Measurements from ENCODE around the gene KCNB1.

DNA sequence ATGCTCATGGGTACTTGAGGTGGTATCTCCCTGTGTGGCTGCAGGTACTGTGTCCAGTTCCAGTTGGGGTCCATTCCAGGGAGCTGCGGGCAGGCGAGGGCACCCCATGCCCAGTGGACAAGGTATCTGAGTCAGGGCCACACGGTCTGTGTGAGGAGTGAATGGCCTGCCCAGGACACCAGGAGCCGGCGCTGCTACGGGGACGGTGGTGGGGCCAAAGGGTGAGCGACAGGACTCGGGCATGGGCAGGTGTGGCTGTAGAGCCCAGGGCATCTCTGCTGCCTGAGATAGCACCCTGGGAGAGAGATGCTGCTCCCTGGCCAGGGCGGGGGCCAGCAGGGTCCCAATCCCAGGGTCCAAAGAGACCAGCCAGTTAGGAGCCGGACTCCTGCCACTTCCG lies 147.0 kb downstream of the KCNB1 start:
- TF ChIP-seq, protein P1, sequence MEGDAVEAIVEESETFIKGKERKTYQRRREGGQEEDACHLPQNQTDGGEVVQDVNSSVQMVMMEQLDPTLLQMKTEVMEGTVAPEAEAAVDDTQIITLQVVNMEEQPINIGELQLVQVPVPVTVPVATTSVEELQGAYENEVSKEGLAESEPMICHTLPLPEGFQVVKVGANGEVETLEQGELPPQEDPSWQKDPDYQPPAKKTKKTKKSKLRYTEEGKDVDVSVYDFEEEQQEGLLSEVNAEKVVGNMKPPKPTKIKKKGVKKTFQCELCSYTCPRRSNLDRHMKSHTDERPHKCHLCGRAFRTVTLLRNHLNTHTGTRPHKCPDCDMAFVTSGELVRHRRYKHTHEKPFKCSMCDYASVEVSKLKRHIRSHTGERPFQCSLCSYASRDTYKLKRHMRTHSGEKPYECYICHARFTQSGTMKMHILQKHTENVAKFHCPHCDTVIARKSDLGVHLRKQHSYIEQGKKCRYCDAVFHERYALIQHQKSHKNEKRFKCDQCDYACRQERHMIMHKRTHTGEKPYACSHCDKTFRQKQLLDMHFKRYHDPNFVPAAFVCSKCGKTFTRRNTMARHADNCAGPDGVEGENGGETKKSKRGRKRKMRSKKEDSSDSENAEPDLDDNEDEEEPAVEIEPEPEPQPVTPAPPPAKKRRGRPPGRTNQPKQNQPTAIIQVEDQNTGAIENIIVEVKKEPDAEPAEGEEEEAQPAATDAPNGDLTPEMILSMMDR (IDR thresholded peaks at IDR 0.05): no peak
- no peak for TF ChIP-seq POLR2A (IDR thresholded peaks at IDR 0.05)
